ENCODE measurements around the gene HNRNPM.

DNA sequence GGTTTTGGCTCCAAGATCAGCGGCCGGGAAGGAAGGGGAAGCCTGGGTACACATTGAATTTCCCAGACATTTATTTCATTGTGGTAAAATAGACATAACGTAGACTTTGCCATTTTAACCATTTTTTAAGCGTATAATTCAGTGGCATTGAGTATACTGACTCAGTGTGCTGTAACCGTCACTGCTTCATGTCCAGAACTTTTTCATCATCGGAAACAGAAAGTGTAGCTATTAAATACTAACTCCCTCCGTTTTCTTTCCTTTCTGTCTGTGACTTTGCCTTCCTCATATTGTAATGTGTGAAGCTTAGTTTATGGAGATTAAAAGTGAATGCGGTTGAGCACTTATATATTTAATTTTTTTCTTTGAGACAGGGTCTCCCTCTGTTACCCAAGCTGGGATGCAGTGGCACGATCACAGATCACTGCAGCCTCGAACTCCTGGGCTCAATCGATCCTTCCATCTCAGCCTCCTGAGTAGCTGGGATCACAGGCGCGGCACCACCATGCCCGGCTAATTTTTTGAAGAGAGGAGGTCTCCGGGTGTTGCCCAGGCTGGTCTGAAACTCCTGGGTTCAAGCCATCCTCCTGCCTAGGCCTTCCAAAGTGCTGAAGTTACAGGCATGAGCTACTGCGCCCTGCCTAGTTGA, 1.4 kb downstream of the HNRNPM start:
- no peak for TF ChIP-seq CTCF (IDR thresholded peaks at IDR 0.05 in 4 of 5, conservative IDR thresholded peaks at IDR 0.05 in 1 of 5)
- no peak for TF ChIP-seq POLR2A (IDR thresholded peaks at IDR 0.05)
